Retinal pigment epithelial cell (primary cell): ENCODE measurements around the gene CRNN.

ENCODE experiments used
- DNase-seq: peaks from one replicate; pipeline ENCODE4 v3.0.0-alpha.2; 2010; ENCODE audit warnings: low read depth
- H3K4me3 ChIP-seq: 2 replicates; pipeline ENCODE4 v1.5.1; 2011; ENCODE audit warnings: mild to moderate bottlenecking, low read length, control low read depth, moderate library complexity
- TF ChIP-seq, protein P1 (sequence below): conservative IDR thresholded peaks from 2 replicates; pipeline ENCODE4 v1.5.1; 2011; ENCODE audit warnings: low read depth, low read length, control low read depth, inconsistent platforms

The CRNN gene

DNA sequence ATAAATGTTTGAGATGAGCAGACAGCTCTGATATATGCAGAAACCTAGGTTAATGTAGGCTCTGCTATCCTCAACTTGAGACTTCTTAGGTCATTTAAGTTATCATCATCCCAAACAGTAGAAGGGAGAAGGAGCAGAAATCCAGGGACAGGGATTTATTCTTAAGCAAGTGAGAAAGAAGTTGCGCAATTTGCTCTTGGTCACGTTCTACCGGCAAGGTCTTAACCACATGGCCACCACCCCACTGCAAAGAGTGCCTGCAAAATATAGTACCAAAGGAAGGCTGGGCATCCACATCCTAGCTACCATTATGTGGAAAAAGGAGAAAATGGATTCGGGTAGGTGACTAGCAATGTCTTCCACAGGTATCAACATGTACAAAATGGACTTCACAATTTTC is 25.2 kb downstream of the CRNN start:
- H3K4me3 ChIP-seq = no peak overlapping the region
- TF ChIP-seq, protein P1, sequence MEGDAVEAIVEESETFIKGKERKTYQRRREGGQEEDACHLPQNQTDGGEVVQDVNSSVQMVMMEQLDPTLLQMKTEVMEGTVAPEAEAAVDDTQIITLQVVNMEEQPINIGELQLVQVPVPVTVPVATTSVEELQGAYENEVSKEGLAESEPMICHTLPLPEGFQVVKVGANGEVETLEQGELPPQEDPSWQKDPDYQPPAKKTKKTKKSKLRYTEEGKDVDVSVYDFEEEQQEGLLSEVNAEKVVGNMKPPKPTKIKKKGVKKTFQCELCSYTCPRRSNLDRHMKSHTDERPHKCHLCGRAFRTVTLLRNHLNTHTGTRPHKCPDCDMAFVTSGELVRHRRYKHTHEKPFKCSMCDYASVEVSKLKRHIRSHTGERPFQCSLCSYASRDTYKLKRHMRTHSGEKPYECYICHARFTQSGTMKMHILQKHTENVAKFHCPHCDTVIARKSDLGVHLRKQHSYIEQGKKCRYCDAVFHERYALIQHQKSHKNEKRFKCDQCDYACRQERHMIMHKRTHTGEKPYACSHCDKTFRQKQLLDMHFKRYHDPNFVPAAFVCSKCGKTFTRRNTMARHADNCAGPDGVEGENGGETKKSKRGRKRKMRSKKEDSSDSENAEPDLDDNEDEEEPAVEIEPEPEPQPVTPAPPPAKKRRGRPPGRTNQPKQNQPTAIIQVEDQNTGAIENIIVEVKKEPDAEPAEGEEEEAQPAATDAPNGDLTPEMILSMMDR = no peak
- no peak for DNase-seq

- H3K4me3 ChIP-seq = no peak overlapping the region
- no peak for DNase-seq
- TF ChIP-seq, protein P1 = no peak
Measured at GRCh38 chr1:152386940-152387339, 27.1 kb downstream of the CRNN start.

GRCh38 chr1:152380932-152381331 is 33.1 kb downstream of the CRNN start:
- TF ChIP-seq, protein P1 = no peak
- no peak for DNase-seq
- no peak overlapping the region for H3K4me3 ChIP-seq

GRCh38 chr1:152374451-152374850 is 39.6 kb downstream of the CRNN start:
- no peak for DNase-seq
- TF ChIP-seq, protein P1 = no peak
- no peak overlapping the region for H3K4me3 ChIP-seq

GRCh38 chr1:152372672-152373071 is 41.4 kb downstream of the CRNN start:
- TF ChIP-seq, protein P1 = no peak
- no peak overlapping the region for H3K4me3 ChIP-seq
- DNase-seq = no peak

- no peak overlapping the region for H3K4me3 ChIP-seq
- TF ChIP-seq, protein P1 = no peak
- no peak for DNase-seq
Measured at GRCh38 chr1:152367436-152367835, 46.6 kb downstream of the CRNN start.

DNA sequence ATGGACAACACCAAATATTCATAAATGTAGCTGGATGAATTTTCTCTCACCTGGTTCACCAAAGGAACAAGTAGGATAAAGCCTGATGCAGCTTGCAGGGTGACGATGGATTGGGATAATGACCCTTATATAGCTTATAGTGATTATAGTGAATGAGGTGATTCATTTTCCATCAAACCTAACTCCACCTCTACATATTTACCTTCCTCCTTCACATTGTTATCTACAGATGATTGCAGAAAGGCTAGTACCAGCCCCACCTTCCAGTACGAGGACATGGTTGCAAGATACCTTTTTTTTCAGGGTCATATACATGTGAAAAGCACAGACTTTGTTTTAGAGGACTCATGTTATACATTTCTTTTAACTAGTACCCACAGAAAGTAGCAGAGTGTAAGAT is 54.2 kb downstream of the CRNN start, which contains the start of gene FLG2:
TSS of gene FLG2 (minus strand) at position 101 of the 400 bp plus-strand sequence. CDS start 1,122 bp downstream, outside the sequence.
- TF ChIP-seq, protein P1 = no peak
- no peak for DNase-seq
- H3K4me3 ChIP-seq = no peak within 1 kb of the TSS
